Left colon (tissue), 2 donors: ENCODE results near the gene HSPA6. TPM values are rescaled to one million over a fixed set of nuclear protein-coding genes. Genes with fewer than 3 reads are reported as not detected.
"Not testable (repeated sequence)": the region's sequence is repeated elsewhere in the genome, so short reads cannot be mapped to it uniquely, and the experiment has no call there.

Experiments
- ATAC-seq: fragments of 200-7000 bp; cut with Tn5 transposase; one replicate; pipeline ENCODE4 v1.9.1; 2020; ENCODE audit warnings: mild to moderate bottlenecking, moderate library complexity
- DNase-seq, 2 donors: peaks; one replicate each; pipeline ENCODE4 v3.0.0-alpha.2; 2020
- intact Hi-C, 2 donors: fragments of 100-400 bp; cut with DNase I in 1 of 2; cut with micrococcal nuclease in 1 of 2; formaldehyde crosslinking; loops; one replicate each; pipeline versions ENCODE4 v1.11.2 to v1.14.0; 2022; cut with DNase I, micrococcal nuclease
- total RNA-seq, 2 donors: library from RNA; stranded (reverse); fragmentation: NEBNext Ultra II Directional; extraction: Animal tissue kit (Norgen Biotek cat#: 25700); gene quantifications; one replicate each; pipeline ENCODE4 v1.2.1, GENCODE V29; 2021
- donor health status: DM: no; HTN: no; CAD: no.
- donor health status: DM: yes; HTN: yes; CAD: no.

HSPA6 gene
- total RNA-seq, 2 donors from 2014 or later = 0.64 to 1.4 TPM

DNA sequence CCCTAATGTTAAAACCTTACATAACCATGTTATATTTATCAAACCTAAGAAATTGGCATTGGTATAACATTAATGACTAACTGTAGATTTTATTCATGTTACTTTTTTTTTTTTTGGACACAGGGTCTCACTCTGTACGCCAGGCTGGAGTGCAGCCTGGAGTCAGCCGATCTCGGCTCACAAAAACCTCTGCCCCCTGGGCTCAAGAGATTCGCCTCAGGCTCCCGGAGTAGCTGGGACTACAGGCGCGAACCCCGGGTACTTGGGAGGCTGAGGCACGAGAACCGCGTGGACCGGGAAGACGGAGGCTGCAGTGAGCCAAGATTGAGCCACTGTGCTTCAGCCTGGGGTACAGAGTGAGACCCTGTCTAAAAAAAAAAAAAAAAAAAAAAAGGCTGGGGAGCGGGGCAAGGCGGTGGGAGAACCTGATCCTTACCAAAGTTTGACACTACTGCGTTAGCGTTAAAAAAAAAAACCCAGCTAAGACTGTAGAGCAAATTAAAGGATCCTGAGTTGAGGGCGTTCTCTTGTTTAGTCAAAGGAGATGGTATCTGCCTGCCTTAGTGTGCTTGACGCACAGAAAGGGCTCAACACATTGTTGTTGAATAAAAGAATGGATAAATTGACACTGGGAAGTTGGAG lies 5.2 kb downstream of the HSPA6 start:
- not testable (repeated sequence) for ATAC-seq

DNA sequence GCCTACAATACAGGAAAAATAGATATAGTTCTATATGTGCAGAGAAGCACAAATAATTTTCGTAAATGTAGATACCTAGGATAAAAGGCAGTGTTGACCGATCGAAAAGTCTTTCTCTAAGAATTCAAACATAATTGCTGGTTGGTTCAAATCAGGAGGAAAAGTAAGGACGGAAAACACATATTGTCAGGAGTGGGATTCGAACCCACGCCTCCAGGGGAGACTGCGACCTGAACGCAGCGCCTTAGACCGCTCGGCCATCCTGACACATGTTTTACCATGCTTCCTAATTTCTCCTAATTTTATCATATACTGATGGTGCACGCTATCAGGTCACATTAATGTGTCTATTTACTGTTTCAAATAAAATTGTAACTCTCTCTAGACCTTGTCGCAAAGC lies 5.8 kb downstream of the HSPA6 start:
- peak in 1 of 2 donors; percentile 54 for DNase-seq
- intact Hi-C loops = not testable (repeated sequence)
- ATAC-seq = peak; percentile 67

More for the DNA sequence above, 5.2 kb downstream of the HSPA6 start:
- intact Hi-C loops, DNase-seq: not testable (repeated sequence)

DNA sequence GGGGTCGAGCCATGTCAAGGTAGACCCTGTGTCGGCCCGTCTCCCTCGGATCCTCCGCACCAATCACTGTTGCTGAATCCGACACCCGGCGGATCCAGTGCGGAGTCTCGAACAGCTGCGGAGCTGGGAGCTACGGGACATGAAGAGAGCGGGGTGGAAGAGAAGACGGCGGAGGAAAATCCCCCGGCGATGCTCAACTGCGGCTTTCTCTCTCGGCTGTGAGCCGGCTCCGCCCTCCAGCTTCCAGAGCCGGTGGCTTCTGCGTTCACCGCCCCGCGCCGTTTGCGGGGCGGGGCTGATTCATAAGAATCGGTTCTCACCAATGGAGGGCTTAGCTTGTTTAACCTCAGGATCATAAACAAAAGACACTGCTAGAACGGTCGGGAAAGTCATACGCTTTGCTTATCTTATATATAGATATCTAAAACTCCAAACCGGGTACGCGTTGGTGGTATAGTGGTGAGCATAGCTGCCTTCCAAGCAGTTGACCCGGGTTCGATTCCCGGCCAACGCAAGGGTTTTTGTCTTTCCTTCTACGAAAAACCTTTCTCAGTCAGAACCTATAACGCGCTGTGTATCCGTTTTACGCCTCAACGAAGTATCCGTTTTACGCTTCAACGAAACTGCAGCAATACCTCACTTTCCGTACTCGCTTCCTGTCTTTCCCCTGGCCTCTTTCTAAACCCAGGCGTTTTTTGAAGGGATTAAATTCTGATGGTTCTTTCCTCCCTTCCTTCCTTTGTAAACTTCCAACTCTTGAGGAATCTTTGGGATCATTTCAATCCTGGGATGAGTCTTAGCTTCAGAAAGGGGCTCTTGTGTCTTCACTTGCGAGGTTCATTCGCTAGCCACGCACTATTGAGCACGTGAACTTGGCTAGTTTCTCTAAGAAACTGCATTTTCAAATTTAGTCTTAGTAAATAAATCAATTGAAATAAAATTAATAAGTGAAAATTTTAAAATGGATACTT lies 6.6 kb downstream of the HSPA6 start:
- intact Hi-C loops = not testable (repeated sequence)
- peak; percentile 84 for ATAC-seq

DNA sequence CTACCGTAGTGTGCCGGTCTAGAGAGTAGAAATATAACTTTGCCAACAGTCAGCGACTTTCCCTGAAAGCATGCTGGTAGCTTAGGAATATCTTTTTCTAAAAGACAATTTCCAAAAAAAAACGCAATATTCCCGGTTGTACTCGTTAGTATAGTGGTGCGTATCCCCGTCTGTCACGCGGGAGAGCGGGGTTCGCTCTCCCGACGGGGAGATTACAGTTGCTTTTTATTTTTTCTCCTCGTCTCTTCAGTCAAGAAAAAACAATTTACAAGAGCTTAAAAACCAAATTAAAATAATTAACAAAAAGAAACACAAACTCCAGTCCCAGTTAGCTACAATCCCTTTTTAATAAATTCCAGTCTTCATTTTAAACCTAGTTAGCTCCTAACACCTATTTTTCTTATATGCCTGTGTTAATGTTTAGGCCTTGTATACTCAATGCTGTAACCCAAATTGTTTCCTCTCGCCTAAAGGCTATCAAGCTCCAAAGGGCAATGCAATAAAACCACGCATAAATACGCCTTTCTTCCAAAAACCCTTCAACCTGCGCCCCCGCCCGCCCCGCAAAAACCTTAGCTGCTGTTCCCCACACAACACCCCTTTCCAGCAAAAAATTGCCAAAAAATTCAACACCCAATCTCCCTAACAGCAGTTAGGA lies 7.8 kb downstream of the HSPA6 start:
- ATAC-seq = no peak
- no peak for DNase-seq
- intact Hi-C loops = no loop called here

More for the DNA sequence above, 6.6 kb downstream of the HSPA6 start:
- peak; percentile 73 to 87 for DNase-seq

DNA sequence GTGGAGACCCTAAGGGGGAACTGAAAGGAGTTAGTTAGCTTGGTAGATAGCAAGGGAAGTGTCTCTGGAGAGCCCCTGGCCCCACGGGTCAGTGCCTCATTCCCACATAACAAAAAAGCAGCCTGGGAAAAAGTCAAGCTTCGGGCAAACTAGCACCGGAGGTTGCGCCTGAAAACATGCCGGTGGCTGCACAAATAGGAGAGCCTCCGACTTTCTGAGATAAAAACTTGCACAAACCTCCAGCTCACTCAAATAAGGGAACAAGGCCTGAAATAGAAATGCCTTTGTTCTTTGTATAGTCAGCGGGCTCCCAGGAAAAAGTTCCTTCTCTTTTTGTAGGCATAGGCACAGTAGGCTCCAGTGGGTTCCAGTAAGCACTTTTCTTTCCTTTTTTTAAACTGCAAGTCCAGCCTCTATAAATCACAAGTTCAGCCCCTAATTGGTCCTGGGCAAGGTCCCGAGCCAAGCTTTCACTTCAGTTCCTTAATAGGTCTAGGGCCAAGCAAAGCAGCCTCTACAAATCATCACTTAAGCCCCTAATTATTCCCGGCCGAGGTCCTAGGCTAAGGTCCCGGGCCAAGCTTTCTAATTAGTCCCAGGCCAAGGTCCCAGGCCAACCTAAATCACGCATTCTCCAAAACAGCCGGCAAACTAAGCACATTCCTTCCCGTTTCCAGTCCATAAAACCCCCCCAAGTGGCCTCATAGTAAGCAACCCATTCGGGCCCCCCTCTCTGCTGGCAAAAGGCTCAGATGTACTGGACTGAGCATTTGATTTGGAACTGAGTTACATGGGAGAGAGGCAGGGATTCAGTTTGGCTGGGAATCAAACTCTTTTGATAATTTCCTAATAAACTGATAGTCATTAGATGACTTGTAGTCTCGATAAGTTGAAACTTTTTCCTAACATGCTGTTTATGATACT lies 8.6 kb downstream of the HSPA6 start:
- DNase-seq, intact Hi-C loops: not testable (repeated sequence)

DNA sequence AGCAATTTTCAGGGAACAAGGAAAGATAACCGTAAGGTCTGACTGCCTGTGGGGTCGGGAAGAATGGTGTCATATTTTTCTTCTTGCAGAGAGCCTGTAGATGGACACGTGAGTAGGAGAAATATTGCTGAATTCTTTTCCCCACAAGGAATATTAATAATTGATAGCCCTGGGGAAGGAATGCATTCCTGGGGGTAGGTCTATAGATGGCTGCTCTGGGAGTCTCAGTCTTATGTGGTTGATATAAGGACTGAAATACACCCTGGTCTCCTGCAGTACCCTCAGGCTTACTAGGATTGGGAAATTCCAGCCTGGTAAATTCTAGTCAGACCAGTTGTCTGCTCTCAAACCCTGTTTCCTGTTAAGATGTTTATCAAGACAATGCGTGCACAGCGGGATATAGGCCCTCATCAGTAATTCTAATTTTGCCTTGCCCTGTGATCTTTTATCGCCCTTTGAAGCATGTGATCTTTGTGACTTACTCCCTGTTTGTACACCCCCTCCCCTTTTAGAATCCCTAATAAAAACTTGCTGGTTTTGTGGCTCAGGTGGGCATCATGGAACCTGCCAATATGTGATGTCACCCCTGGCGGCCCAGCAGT lies 12.8 kb downstream of the HSPA6 start:
- ATAC-seq, intact Hi-C loops, DNase-seq: not testable (repeated sequence)

More for the DNA sequence above, 8.6 kb downstream of the HSPA6 start:
- ATAC-seq = not testable (repeated sequence)

DNA sequence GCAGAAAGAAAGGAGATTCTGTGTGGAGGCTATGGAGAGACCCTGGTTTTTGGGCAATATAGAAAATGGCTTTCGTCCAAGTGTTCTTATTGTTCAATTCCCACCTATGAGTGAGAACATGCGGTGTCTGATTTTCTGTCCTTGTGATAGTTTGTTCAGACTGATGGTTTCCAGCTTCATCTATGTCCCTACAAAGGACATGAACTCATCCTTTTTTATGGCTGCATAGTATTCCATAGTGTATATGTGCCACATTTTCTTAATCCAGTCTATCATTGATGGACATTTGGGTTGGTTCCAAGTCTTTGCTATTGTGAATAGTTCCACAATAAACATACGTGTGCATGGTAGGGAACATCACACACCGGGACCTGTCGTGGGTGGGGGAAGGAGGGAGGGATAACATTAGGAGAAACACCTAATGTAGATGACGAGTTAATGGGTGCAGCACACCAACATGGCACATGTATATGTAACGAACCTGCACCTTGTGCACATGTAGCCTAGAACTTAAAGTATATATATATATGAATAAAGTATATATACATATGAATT lies 14.7 kb downstream of the HSPA6 start:
- intact Hi-C loops, ATAC-seq, DNase-seq: not testable (repeated sequence)

DNA sequence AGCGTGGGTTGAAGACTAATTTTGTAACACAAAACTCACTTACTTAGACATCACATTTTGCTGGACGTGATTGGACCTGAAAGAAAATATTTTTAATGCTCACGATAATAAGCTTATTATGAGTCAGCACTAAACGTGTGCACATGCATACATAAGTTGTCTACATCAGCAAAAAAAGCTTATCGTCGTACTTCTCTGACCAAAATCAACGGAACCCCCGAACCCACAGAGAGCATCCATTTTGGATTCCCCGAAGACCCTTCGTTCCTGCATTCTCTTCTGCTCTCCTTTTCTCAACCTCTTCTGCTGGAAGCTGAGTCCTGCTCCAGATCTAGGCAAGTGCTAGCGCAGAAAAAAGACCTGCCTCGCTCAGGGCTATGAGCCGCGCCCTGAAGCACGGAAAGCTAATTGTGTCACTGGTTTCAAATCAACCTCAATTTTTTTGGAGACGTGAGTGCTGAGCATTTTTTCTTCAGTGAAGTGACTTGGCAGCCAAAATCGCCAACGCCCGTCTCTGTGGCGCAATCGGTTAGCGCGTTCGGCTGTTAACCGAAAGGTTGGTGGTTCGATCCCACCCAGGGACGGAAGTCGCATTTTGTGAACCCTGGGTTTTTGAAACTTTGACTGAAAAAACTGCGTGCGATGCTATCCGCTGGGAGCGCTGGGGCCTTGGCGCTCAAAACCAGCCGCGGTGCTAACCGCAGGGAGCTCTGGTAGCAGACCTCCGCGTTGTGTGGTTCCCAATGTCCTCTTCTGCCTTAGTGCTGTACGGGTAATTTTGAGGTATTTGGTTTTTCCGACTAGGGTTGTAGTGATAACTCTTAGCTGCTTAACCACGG lies 15.6 kb downstream of the HSPA6 start:
- intact Hi-C loops = not testable (repeated sequence)
- peak; percentile 45 to 67 for DNase-seq
- peak; percentile 36 for ATAC-seq

DNA sequence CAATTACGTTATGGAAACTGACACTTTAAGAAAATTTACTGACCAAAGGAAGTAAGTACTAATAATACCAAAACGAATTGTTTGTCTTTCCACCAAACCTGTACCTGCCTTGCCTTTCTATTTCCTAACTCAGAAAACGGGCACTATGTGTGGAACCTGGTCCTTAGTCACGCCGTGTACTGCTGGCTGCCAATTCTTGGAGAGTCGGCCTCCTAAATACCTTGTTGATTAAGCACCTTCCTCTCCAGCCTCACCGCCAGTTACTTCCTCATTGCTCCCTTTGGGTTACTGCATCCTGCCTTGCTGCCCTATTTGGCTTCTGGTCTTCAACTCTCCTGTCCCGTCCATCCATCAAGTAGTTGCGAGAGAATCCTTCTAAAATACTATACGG lies 16.2 kb downstream of the HSPA6 start:
- DNase-seq, intact Hi-C loops, ATAC-seq: not testable (repeated sequence)

DNA sequence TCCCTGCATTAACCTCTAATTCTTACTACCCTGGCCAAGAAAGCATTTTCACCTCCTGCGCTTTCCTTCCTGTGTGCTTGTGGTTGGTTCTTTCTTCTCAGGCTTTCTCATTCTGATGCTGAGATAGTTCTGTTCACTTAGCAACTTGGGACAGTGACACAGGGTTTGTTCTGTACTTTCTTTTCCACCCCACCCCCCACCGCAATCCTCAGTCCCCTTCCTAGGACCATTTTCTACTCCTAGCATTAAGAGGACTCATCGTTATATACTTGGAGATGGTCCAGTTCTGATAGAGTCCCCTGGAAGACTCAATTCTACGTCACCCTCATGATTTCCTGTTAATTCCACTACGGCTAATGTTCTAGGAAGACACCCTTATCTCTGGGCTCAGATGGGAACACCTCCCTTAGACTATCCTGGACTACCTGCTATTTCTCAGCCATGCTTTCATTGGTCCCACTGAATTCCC lies 17.8 kb downstream of the HSPA6 start:
- intact Hi-C loops, ATAC-seq, DNase-seq: not testable (repeated sequence)

DNA sequence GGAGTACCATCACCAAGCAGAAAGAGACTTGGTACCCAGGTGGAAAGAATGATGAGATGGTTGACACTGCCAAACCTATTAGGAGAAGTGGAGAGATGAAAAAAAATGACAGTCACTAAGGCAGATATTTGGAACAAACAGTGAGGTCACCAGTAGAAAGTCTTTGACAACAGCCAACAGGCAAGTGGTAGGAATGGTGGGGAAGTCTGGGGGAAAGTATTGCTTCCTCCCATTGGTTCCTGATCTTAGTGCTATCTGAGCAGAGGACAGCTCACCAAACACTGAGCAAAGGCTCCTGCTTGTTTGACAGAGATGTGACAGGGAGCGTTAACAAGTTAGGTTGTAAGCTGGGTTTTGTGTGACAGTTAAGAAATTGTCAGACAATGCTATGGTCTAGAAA lies 18.8 kb downstream of the HSPA6 start:
- ATAC-seq, DNase-seq, intact Hi-C loops: not testable (repeated sequence)

DNA sequence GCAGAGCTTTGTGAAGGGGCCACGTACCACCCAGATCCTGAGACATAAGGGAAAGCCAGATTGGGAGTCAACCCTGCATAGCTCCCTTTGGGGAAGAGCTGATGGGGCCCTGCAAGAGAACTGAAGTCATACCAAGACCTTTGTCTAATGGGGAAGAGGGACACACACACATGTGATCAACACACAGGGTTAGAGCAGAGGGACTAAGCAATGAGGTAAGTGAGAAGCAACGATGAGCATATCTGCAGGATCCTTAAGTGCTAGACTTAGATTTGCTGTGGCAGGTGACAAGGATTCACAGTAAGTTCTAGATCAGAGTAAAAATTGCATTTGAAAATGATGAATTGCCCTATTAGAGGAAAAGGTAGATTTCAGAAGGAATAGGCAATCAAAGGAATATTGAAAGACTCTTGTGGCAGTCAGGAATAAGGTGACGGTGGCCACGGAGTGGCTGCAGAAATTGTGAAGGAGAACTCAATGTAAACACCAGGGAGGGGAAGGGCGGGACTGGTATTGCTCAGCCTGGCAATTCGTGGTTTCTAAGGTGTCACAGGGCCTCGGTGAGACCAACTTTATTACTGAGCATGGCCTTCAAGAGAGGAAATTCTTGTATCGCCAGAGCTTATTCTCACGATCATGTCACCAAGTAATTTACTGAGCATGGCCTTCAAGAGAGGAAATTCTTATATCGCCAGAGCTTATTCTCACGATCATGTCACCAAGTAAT lies 20.8 kb downstream of the HSPA6 start:
- peak; percentile 94 for ATAC-seq
- peak in 1 of 2 donors; percentile 32 for DNase-seq
- intact Hi-C loops = not testable (repeated sequence)

DNA sequence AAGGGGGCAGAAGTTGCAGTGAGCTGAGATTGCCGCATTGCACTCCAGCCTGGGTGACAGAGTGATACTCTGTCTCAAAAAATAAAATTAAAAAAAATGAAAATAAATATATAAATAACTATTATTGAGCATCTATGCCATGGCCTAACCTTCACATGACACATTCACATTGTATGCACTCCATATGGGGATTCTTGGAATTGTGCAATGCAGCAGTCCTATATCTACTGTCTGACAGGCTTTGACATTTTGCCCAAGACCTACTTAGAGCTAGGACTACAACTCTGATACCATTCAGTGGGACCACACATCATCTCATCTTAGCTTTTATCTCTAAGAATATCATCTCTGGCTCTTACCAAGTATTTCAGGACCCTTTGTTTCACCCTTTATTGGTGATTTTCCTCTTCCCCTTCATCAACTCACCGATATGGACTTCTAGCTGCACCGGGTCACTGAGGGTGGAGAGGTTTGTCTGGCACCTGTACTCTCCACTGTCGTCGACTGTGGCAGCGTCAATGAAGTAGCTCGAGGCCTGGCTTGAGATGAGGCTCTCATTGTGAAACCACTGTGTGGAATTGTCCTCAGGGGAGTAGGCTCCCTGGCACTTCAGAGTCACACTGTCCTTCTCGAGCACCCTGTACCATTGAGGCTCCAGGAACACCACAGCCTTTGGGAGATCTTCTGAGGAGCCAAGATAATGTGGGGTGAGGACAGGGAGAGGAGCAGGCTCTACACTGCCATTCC lies 23.8 kb downstream of the HSPA6 start:
- intact Hi-C loops, ATAC-seq, DNase-seq: not testable (repeated sequence)

DNA sequence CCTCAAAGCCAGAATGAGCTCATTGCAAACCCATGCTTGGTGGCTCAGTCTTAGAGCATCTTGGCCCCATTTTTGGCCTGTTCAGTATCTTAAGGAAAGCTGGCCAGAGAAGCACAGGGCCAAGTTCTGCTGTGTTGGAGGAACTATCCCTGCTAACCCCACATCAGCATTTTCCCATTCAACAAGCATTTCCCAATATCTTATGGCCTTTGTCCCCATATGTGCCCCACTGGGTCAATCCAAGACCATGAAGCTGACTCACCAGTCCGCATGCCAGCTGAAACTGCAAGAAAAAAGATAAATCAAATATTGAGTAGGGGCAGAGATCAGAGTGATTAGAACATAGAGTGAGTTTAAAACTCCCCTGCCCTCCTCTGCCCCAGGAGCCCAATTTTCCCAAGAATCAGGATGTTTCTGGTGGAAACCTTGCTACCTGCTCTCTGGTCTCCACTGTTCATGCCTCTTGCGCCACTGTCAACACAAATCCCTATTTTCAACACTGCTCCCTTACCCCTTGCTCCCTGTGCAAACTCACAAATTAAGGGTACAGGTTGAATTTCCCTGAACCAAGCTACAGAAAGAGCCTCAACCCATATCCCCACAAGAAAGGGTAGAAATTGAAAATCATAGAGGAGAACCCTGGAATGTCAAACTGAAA lies 24.5 kb downstream of the HSPA6 start:
- DNase-seq, intact Hi-C loops, ATAC-seq: not testable (repeated sequence)

DNA sequence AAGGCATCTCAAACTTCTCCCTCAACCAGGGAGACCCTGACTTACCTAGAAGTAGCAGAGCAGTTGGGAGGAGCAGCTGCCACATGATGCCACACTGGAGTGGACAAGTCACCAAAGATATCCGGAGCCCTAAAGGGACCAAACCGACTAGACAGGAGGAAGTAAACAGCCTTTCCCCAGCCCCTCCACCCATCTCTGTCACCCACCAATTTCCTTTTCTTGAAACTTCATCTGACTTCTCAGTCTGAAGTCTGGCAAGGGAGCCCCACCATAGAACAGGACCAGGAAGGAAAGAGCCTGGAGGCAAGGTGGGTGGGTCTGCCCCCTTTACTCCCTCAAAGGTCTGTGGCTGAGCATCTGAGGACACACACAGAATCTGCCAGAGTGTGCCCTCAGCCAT lies 25.3 kb downstream of the HSPA6 start, which contains the start of gene FCGR3A:
FCGR3A (minus strand) TSS at position 167 of the 400 bp plus-strand sequence; CDS start at position 85, 82 bp downstream.
- intact Hi-C loops = no loop called here
- no peak for DNase-seq
- no peak for ATAC-seq
